Measurements from ENCODE around the gene HLA-DOB. TPM values are rescaled to one million over a fixed set of nuclear protein-coding genes. Genes with fewer than 3 reads are reported as not detected.

The HLA-DOB gene
- total and polyA plus RNA-seq, 2 of the 13 experiments (the other 11 are each of a cell fraction or from before 2014, with no cell fraction given), result not detected

DNA sequence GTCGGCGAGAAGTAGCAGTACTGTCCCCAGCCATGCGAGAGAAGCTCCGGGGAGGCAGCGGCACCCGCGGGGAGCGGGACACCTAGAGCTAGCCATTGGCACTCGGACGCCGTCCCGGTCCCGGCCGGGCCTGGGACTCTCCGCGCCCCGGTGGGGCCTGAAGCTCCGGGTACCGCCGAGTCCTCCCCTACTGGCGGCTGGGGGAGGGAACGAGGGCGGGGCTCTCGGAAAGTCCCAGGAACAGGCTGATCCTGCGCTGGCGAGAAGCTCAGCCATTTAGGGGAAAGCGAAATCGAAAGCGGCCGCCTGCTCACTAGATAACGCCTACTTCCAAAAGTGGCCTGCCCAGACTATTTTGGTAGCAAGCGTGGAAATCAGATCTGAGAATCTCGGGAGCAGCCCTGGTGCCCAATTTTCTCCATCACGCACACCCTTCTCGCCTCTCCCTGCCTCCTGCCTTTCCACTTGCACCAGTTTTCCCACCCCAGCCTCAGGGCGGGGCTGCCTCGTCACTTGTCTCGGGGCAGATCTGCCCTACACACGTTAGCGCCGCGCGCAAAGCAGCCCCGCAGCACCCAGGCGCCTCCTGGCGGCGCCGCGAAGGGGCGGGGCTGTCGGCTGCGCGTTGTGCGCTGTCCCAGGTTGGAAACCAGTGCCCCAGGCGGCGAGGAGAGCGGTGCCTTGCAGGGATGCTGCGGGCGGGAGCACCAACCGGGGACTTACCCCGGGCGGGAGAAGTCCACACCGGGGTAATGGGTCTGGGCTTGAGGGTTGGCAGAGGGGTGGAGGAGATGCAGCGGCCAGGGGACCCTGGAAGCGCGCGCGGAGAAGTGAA is 37.0 kb upstream of the HLA-DOB start, which contains the start of the genes PSMB9 and TAP1 (continued):
- peak; percentile 61 to 80 for TF ChIP-seq POLR2A (IDR thresholded peaks at IDR 0.05; ENCODE audit: insufficient read depth in 1 of 2, low read depth in 2 of 2, low read length in 2 of 2)
- TF ChIP-seq, protein P1, sequence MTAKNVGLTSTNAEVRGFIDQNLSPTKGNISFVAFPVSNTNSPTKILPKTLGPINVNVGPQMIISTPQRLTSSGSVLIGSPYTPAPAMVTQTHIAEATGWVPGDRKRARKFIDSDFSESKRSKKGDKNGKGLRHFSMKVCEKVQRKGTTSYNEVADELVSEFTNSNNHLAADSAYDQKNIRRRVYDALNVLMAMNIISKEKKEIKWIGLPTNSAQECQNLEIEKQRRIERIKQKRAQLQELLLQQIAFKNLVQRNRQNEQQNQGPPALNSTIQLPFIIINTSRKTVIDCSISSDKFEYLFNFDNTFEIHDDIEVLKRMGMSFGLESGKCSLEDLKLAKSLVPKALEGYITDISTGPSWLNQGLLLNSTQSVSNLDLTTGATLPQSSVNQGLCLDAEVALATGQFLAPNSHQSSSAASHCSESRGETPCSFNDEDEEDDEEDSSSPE (CRISPR knock-in tag; IDR thresholded peaks at IDR 0.05), result peak; percentile 71
- TF ChIP-seq, protein P2, sequence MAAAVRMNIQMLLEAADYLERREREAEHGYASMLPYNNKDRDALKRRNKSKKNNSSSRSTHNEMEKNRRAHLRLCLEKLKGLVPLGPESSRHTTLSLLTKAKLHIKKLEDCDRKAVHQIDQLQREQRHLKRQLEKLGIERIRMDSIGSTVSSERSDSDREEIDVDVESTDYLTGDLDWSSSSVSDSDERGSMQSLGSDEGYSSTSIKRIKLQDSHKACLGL (CRISPR knock-in tag; IDR thresholded peaks at IDR 0.05), result peak; percentile 56; the same call in 1 of the 2 replicates
- peak; percentile 68; the same call in 1 of the 2 replicates for TF ChIP-seq CBFB (CRISPR knock-in tag; IDR thresholded peaks at IDR 0.05)
- peak; percentile 58; the same call in 1 of the 2 replicates for TF ChIP-seq ZMYM4 (CRISPR knock-in tag; IDR thresholded peaks at IDR 0.05)
- no peak for TF ChIP-seq PRMT3 (CRISPR knock-in tag; IDR thresholded peaks at IDR 0.05; ENCODE audit: borderline replicate concordance, low read depth)
- TF ChIP-seq FOXK2 (IDR thresholded peaks at IDR 0.05), result no peak
- TF ChIP-seq, protein P3, sequence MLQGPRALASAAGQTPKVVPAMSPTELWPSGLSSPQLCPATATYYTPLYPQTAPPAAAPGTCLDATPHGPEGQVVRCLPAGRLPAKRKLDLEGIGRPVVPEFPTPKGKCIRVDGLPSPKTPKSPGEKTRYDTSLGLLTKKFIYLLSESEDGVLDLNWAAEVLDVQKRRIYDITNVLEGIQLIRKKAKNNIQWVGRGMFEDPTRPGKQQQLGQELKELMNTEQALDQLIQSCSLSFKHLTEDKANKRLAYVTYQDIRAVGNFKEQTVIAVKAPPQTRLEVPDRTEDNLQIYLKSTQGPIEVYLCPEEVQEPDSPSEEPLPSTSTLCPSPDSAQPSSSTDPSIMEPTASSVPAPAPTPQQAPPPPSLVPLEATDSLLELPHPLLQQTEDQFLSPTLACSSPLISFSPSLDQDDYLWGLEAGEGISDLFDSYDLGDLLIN (CRISPR knock-in tag; IDR thresholded peaks at IDR 0.05; ENCODE audit: borderline replicate concordance), result no peak; the same call in 1 of the 2 replicates
- TF ChIP-seq ZFP62 (CRISPR knock-in tag; IDR thresholded peaks at IDR 0.05), result no peak
- no peak; the same call in 1 of the 2 replicates for TF ChIP-seq ZNF24 (IDR thresholded peaks at IDR 0.05)
- no peak for TF ChIP-seq EHMT2 (IDR thresholded peaks at IDR 0.05; ENCODE audit: borderline replicate concordance, low read depth, low read length)
- no peak; the same call in 1 of the 2 replicates for TF ChIP-seq ERF (CRISPR knock-in tag; IDR thresholded peaks at IDR 0.05)
- TF ChIP-seq PHF8 (CRISPR knock-in tag; IDR thresholded peaks at IDR 0.05), result peak; percentile 92
- peak; percentile 4; the same call in 1 of the 2 replicates for TF ChIP-seq ZNF629 (CRISPR knock-in tag; conservative IDR thresholded peaks at IDR 0.05)
- peak; percentile 34; the same call in 1 of the 2 replicates for TF ChIP-seq HNF4A (CRISPR knock-in tag; IDR thresholded peaks at IDR 0.05)
- TF ChIP-seq, protein P4, sequence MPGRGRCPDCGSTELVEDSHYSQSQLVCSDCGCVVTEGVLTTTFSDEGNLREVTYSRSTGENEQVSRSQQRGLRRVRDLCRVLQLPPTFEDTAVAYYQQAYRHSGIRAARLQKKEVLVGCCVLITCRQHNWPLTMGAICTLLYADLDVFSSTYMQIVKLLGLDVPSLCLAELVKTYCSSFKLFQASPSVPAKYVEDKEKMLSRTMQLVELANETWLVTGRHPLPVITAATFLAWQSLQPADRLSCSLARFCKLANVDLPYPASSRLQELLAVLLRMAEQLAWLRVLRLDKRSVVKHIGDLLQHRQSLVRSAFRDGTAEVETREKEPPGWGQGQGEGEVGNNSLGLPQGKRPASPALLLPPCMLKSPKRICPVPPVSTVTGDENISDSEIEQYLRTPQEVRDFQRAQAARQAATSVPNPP (CRISPR knock-in tag; IDR thresholded peaks at IDR 0.05), result peak; percentile 66
- TF ChIP-seq ZNF672 (CRISPR knock-in tag; IDR thresholded peaks at IDR 0.05), result no peak
- TF ChIP-seq ZNF446 (CRISPR knock-in tag; IDR thresholded peaks at IDR 0.05), result no peak; the same call in 1 of the 2 replicates
- TF ChIP-seq ELF3 (CRISPR knock-in tag; IDR thresholded peaks at IDR 0.05), result peak; percentile 60
- TF ChIP-seq TARDBP (CRISPR knock-in tag; IDR thresholded peaks at IDR 0.05), result peak; percentile 93
- TF ChIP-seq ZNF724P (CRISPR knock-in tag; IDR thresholded peaks at IDR 0.05; ENCODE audit: borderline replicate concordance), result peak; percentile 63
- 0 out of 2 replicates have a peak, but pooled peaks have one; percentile 29 for TF ChIP-seq SP2 (CRISPR knock-in tag; IDR thresholded peaks at IDR 0.05)
- peak; percentile 52; the same call in 1 of the 2 replicates for TF ChIP-seq ZNF205 (CRISPR knock-in tag; IDR thresholded peaks at IDR 0.05)
- no peak for TF ChIP-seq ZNF883 (CRISPR knock-in tag; IDR thresholded peaks at IDR 0.05; ENCODE audit: not compliant biosample characterization)
- no peak for TF ChIP-seq ZSCAN12 (CRISPR knock-in tag; IDR thresholded peaks at IDR 0.05)
- TF ChIP-seq, protein P5, sequence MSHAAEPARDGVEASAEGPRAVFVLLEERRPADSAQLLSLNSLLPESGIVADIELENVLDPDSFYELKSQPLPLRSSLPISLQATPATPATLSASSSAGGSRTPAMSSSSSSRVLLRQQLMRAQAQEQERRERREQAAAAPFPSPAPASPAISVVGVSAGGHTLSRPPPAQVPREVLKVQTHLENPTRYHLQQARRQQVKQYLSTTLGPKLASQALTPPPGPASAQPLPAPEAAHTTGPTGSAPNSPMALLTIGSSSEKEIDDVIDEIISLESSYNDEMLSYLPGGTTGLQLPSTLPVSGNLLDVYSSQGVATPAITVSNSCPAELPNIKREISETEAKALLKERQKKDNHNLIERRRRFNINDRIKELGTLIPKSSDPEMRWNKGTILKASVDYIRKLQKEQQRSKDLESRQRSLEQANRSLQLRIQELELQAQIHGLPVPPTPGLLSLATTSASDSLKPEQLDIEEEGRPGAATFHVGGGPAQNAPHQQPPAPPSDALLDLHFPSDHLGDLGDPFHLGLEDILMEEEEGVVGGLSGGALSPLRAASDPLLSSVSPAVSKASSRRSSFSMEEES (CRISPR knock-in tag; IDR thresholded peaks at IDR 0.05), result no peak

All from HepG2 (cell line).